HEK293T (cell line): ENCODE results near the gene OPA3.
A peak's percentile ranks its signal among the peaks of the same experiment; 100 is the strongest.

Experiments
- CTCF ChIA-PET: fragments of 350-600 bp; formaldehyde crosslinking; extraction: SDS; loops from one replicate; lab custom pipeline; 2021; ENCODE audit warnings: antibody characterized with exemption, inconsistent platforms; lab: Yijun Ruan, JAX
- POLR2A ChIA-PET: fragments of 350-600 bp; formaldehyde crosslinking; extraction: SDS; loops from one replicate; lab custom pipeline; 2020; ENCODE audit warnings: antibody characterized with exemption, inconsistent platforms; lab: Yijun Ruan, JAX
- DNase-seq: peaks from one replicate; pipeline ENCODE4 v3.0.0; 2012; ENCODE audit warnings: mixed read lengths; ENCODE audit errors: extremely low spot score
- BHLHE40 ChIP-seq: fragments of 450-650 bp; IDR thresholded peaks from 2 replicates; pipeline ENCODE4 v1.6.1; 2016; ENCODE audit warnings: mild to moderate bottlenecking, moderate library complexity, borderline replicate concordance
- CTBP1 ChIP-seq: fragments of 450-650 bp; IDR thresholded peaks from 2 replicates; pipeline ENCODE4 v1.6.1; 2016; ENCODE audit warnings: borderline replicate concordance
- ELF4 ChIP-seq: fragments of 450-650 bp; IDR thresholded peaks from 2 replicates; pipeline ENCODE4 v1.6.1; 2017; ENCODE audit warnings: antibody characterized with exemption
- FOXA1 ChIP-seq: fragments of 450-650 bp; IDR thresholded peaks from 2 replicates; pipeline ENCODE4 v1.6.1; 2016; ENCODE audit warnings: mild to moderate bottlenecking
- FOXK2 ChIP-seq: fragments of 450-650 bp; IDR thresholded peaks from 2 replicates; pipeline ENCODE4 v1.6.1; 2016; ENCODE audit warnings: mild to moderate bottlenecking
- FOXM1 ChIP-seq: fragments of 450-650 bp; IDR thresholded peaks from 2 replicates; pipeline ENCODE4 v1.6.1; 2017; ENCODE audit warnings: mild to moderate bottlenecking, borderline replicate concordance
- HDGF ChIP-seq: fragments of 450-650 bp; IDR thresholded peaks from 2 replicates; pipeline ENCODE4 v1.6.1; 2017; ENCODE audit warnings: antibody characterized with exemption, borderline replicate concordance
- L3MBTL2 ChIP-seq: fragments of 450-650 bp; conservative IDR thresholded peaks from 2 replicates; pipeline ENCODE4 v1.6.1; 2016; ENCODE audit warnings: mild to moderate bottlenecking
- LEF1 ChIP-seq: fragments of 450-650 bp; IDR thresholded peaks from 2 replicates; pipeline ENCODE4 v1.6.1; 2017; ENCODE audit warnings: mild to moderate bottlenecking, borderline replicate concordance
- NFRKB ChIP-seq: fragments of 450-650 bp; IDR thresholded peaks from 2 replicates; pipeline ENCODE4 v1.6.1; 2016; ENCODE audit warnings: mild to moderate bottlenecking, moderate library complexity
- PKNOX1 ChIP-seq: fragments of 450-650 bp; IDR thresholded peaks from 2 replicates; pipeline ENCODE4 v1.6.1; 2016
- SP1 ChIP-seq: fragments of 450-650 bp; IDR thresholded peaks from 2 replicates; pipeline ENCODE4 v1.6.1; 2017
- SUZ12 ChIP-seq: fragments of 450-650 bp; IDR thresholded peaks from 2 replicates; pipeline ENCODE4 v1.6.1; 2016; ENCODE audit warnings: mild to moderate bottlenecking
- TARDBP ChIP-seq: fragments of 450-650 bp; IDR thresholded peaks from 2 replicates; pipeline ENCODE4 v1.6.1; 2016
- ZNF384 ChIP-seq: fragments of 450-650 bp; IDR thresholded peaks from 2 replicates; pipeline ENCODE4 v1.6.1; 2016

OPA3 gene

GRCh38 chr19:45507872-45508416, 76.7 kb downstream of the OPA3 start:
- DNase-seq = no peak
- ChIA-PET POLR2A (interaction anchor here (0.8 to 1.4 kb wide), 4 partner anchors 12 to 134 kb away, joined by 3 to 6 read pairs (median 4); no protein-coding TSS in a partner anchor), CTCF (interaction anchor here (1.1 kb wide), 1 partner anchor 29 kb away, joined by 4 read pairs; no protein-coding TSS in a partner anchor)
- TF ChIP-seq FOXM1 = no peak
- TF ChIP-seq TARDBP = no peak
- TF ChIP-seq ZNF384 = no peak
- no peak for TF ChIP-seq HDGF
- no peak for TF ChIP-seq CTBP1
- TF ChIP-seq BHLHE40 = no peak
- TF ChIP-seq ELF4 = no peak
- TF ChIP-seq NFRKB = no peak
- TF ChIP-seq FOXA1 = no peak
- no peak for TF ChIP-seq L3MBTL2
- no peak for TF ChIP-seq SUZ12

- DNase-seq = peak; percentile 76
- TF ChIP-seq SP1 (no peak), L3MBTL2 (peak; percentile 85), BHLHE40 (no peak), LEF1 (no peak), NFRKB (no peak), SUZ12 (no peak), FOXM1 (peak; percentile 57; the same call in 1 of the 2 replicates)
- POLR2A ChIA-PET = interaction anchor here (1.0 to 1.4 kb wide), 2 partner anchors 12 to 14 kb away, joined by 3 to 4 read pairs; no protein-coding TSS in a partner anchor
- CTCF ChIA-PET = interaction anchor here (1.1 kb wide), 1 partner anchor 29 kb away, joined by 4 read pairs; no protein-coding TSS in a partner anchor
Measured at GRCh38 chr19:45506989-45507871, 77.4 kb downstream of the OPA3 start, which contains the start of gene VASP. TSS of gene VASP (plus strand) at chr19:45507479. CDS start at chr19:45507772, 293 bp downstream.

DNA sequence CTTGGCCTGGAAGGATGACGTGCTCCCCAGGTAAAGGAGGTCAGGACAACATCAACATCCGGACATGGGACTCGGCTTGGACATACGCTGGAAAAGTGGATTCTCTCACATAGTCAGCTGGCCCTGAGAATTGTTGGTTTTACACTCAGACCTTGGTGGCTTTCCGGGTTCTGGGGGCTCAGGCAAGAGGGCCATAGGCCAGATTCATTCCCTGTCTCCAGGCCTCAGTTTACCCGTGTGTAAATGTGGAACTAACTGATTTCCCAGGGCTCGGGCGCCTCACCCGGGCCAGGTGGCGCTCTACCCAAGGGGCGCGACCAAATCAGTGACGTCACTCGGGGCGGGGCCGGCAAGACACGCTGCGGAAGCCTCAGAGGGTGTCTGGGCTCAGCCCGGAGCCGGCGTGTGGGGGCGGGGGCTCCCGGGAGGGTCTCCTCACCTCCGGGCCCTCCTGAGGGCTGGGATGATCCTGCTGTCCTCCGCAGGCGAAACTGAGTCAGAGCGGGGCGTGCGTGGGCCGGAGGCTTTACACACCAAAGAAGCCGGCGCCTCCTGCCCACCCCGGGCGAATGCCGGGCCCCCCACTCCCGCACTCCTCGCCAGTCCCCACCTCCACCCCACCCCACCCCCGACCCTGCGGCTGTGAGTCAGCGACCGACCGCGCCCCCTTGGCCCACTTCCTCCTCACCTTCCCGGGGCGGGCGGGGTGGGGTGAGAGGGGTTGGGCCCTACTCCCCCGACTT, 78.2 kb downstream of the OPA3 start:
- peak; percentile 47; the same call in 1 of the 2 replicates for TF ChIP-seq FOXM1
- TF ChIP-seq ZNF384 = no peak
- no peak for TF ChIP-seq ELF4
- DNase-seq = peak; percentile 89
- ChIA-PET POLR2A (interaction anchor here (0.7 to 2.2 kb wide), 4 partner anchors 9 to 52 kb away, joined by 3 to 7 read pairs (median 4); partner anchors contain the start of gene FOSB), CTCF (no interaction called here)

GRCh38 chr19:45505996-45506245, 78.7 kb downstream of the OPA3 start:
- CTCF ChIA-PET = interaction anchor here (0.7 kb wide), 1 partner anchor 167 kb away, joined by 3 read pairs; no protein-coding TSS in a partner anchor
- DNase-seq = no peak
- POLR2A ChIA-PET = interaction anchor here (0.7 to 2.2 kb wide), 4 partner anchors 8 to 52 kb away, joined by 3 to 7 read pairs (median 4); partner anchors contain the start of gene FOSB
- no peak for TF ChIP-seq SUZ12
- TF ChIP-seq ZNF384 = peak; percentile 60

GRCh38 chr19:45505151-45505995, 79.2 kb downstream of the OPA3 start:
- ChIA-PET POLR2A (interaction anchor here (0.7 to 2.2 kb wide), 4 partner anchors 8 to 53 kb away, joined by 3 to 7 read pairs (median 4); partner anchors contain the start of gene FOSB), CTCF (interaction anchor here (0.7 kb wide), 1 partner anchor 168 kb away, joined by 3 read pairs; no protein-coding TSS in a partner anchor)
- TF ChIP-seq FOXK2 = no peak
- TF ChIP-seq ZNF384 = no peak
- TF ChIP-seq L3MBTL2 = no peak
- TF ChIP-seq CTBP1 = no peak
- TF ChIP-seq SP1 = no peak
- DNase-seq = no peak

DNA sequence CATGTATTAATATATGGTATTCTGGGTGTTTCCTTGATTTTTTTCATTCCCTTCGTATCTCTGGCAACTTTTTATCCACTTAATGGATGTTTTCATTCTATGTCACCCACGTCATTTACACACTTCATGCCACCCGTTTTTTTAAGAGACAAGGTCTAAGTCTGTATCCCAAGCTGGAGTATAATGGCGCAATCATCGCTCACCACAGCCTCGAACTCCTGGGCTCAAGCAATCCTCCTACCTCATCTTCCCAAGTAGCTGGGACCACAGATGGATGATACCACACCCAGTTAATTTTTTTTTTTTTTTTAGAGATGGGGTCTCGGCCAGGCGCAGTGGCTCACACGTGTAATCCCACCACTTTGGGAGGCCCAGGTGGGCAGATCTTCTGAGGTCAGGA, 80.7 kb downstream of the OPA3 start:
- CTCF ChIA-PET = interaction anchor here (1.2 kb wide), 1 partner anchor 18 kb away, joined by 3 read pairs; no protein-coding TSS in a partner anchor
- POLR2A ChIA-PET = interaction anchor here (1.2 kb wide), 1 partner anchor 137 kb away, joined by 3 read pairs; no protein-coding TSS in a partner anchor

More for the DNA sequence above, 80.7 kb downstream of the OPA3 start:
- TF ChIP-seq FOXK2 (no peak), L3MBTL2 (no peak), ZNF384 (no peak), HDGF (no peak), NFRKB (no peak), PKNOX1 (no peak), FOXA1 (no peak), LEF1 (no peak), SP1 (no peak), SUZ12 (no peak), BHLHE40 (no peak), CTBP1 (no peak)
- DNase-seq = no peak
